Amniotic stem cell (primary cell): ENCODE results near the gene TSPEAR.

Experiments used
- DNase-seq: peaks from one replicate; lab custom pipeline; 2025; lab: John Stamatoyannopoulos, UW

TSPEAR gene

GRCh38 chr21:44720170-44720569 is 8.8 kb upstream of the TSPEAR start:
- no peak for DNase-seq

DNA sequence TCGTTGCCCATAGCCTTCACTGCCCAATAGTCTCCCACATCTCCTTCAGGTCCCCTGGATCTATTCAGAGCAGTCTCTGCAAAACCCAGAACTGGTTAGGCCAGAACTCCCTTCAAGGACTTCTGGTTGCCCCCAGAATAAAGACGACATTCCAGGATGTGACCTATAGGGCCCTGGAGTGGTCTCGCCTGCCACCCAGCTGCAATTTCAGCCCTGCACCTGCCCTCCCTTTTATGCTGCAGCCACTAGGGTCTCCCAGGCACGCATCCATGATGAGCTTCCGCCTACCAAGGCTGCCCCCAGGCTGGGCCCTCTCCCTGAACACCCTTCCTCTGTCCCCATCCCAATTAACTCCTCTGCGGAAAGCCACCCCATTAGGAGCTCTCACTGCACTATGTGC is 7.2 kb upstream of the TSPEAR start:
- no peak for DNase-seq

- no peak for DNase-seq
Observed at GRCh38 chr21:44718093-44718492, 6.7 kb upstream of the TSPEAR start.

DNA sequence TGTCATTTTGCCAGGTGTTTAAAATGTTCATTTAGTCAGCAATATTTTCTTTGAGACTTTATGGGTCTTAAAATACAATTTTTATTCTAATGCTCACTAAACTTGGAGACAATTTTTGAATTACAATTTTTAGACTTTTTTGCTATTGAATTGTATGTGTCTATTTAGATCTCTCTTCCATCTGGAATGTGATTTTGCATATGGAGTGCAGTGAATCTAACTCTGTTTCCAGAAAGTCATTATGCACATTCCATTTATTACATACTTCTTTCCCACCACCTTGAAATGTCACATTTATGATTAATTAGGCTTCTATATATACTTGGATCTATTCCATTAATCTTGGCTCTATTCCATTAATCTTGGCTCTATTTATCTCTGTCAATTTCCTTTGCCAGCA is 5.6 kb upstream of the TSPEAR start:
- no peak for DNase-seq

DNA sequence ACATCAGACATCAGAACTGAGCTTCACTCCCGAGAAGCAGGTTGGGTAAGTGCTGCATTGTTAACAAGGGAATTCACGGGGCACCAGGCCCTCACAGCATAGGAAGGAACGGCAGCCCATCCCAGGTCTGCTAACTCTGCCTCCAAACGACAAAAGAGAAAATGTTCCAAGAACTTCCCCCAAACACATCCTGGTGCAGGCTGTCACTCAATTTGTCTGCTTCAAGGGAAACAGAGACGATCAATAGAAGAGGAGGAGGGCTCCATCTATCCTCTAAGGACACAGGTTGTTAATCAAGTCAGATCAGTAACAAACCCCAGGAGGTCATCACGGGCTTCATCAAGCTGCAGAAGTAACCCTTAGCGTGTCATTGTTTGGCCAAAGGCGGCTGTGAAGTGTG is 3.5 kb upstream of the TSPEAR start:
- no peak for DNase-seq

DNA sequence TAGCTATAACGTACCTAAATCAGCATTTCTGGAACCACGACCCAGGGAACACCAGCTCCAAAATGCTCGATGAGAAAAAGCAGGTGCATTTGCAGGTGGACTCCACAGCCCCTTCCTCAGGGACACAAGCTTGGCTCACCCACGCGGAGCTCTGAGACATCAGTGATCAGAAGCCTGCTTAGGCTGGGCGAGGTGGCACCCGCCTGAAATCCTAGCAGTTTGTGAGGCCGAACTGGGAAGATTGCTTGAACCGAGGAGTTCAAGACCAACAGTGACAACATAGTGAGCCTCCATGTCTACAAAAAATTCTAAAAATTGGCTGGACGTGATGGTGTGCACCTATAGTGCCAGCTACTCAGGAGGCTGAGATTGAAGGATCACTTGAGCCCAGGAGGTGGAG is 2.5 kb upstream of the TSPEAR start:
- DNase-seq = no peak

- DNase-seq = no peak
Observed at GRCh38 chr21:44713130-44713529, 1.8 kb upstream of the TSPEAR start.

GRCh38 chr21:44712203-44713028 is 1.0 kb upstream of the TSPEAR start:
- DNase-seq = no peak

- no peak for DNase-seq
Observed at GRCh38 chr21:44710756-44711326, 531 bp downstream of the TSPEAR start.

GRCh38 chr21:44710294-44710665 is 1.1 kb downstream of the TSPEAR start:
- DNase-seq = no peak

- no peak for DNase-seq
Observed at GRCh38 chr21:44709426-44710293, 1.7 kb downstream of the TSPEAR start.

GRCh38 chr21:44708866-44709425 is 2.4 kb downstream of the TSPEAR start:
- DNase-seq = no peak

DNA sequence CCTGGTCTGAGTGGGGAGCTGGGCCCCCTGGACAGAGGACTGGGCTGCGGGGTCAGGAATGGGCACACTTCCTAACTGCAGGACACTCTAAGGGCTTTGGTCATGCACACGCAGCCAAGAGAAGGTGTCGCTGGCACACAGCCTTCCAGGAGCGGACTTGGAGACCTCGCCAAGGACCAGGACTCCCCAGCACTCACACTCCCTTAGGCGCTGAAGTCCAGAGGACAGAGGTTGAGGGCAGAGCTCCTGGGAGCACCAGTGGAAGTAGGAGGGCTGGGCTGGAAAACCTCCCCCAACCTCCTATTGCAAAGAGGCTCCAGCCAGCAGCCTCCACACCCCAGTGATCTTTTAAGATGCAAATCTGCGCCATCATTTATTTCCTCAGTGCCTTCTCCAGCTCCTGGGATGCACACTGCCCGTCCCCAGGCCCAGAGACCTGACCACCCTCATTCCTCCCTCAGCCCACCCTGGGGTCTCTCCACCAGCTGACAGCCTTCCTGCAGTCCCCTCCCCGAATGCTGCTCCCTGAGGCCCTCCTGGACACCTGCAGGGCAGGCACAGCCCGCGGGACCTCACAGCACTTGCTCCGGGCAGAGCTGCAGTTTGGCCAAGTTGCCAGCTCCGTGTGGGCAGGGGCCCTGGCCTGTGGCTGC is 3.0 kb downstream of the TSPEAR start:
- DNase-seq = no peak

DNA sequence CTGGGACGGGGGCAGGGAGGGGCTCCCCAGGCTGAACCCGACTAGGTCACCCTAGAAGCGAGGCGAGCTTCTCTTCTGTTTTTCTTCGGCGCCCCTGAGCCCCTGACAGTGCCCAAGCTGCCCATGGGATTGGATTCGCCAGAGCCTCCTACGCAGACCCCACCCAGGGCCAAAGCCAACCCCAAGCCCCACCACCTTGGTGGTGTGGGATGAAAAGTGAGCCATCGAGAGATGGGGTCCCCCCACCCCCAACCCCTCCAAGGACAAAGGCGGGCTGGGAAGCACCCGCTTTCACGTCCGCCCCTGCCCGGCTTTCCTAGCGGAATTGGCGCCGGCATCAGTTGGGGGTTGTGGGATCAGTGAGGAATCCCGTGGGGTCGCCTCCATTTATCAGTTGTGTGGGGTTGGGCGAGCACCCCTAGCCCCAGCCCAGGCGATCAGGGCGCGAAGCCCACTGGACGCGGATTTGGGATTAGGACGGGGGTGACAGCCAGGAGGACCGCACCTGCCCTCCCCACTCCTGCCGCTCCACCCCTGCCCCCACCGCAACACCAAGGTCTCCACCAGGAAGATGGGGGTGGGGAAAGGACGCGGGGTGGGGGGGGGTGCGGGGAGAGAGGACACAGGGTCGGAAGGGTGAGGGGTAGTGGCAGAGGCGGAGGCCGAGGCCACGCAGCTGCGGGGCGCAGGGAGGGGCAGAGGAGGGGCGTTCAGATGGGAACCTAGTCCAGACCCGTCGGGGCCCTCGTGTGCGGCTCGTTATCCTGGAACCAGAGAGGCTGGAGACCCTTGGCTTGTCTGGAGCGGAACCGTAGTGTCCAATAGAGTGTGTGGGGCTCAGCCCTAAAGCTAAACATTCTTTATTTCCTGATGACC is 4.4 kb downstream of the TSPEAR start:
- DNase-seq = no peak

DNA sequence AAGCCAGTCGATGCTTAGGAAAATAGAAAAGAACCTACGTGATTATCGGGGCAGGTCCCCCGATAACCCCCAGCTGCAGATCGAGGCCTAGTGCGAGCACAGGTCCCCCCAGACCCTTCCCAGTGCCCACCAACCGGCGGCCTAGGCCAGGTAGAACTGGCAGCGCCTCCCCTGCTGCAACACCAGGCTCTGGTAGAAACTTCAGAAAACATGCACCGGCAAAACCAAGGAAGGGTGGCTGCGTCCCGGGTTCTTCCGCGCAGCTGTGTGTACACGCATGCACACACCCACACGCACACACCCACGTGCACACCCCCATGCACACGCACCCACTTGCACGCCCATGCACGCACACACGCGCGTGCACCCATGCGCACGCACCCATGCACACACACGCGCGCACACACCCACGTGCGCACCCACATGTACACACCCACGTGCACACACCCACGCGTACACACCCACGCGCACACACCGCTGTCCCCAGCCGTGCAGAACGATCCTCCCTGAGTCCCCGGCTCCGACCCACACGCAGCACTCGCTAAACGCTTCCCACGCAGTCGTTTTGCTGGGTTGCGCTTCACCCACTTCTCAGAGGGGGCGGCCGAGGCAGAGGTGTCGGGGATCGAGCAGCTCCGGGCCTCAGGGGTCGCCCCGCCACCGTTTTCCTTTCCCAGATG is 5.2 kb downstream of the TSPEAR start:
- no peak for DNase-seq

GRCh38 chr21:44704636-44705001 is 6.8 kb downstream of the TSPEAR start:
- DNase-seq = no peak

GRCh38 chr21:44703731-44704635 is 7.4 kb downstream of the TSPEAR start:
- DNase-seq = no peak

- no peak for DNase-seq
Observed at GRCh38 chr21:44702973-44703730, 8.2 kb downstream of the TSPEAR start.
